SJCRH30 (cell line): ENCODE measurements around the gene PDE8A. TPM values are rescaled to one million over a fixed set of nuclear protein-coding genes. Genes with fewer than 3 reads are reported as not detected.
A peak's percentile ranks its signal among the peaks of the same experiment; 100 is the strongest.

ENCODE experiments used
- DNase-seq, 2 experiments: peaks; one replicate each; pipeline ENCODE4 v3.0.0-alpha.2; 2015 to 2020
- H3K27ac ChIP-seq: fragments of 250-450 bp; sonication (Bioruptor Pico); 2 replicates; pipeline ENCODE4 v1.5.1; 2020; ENCODE audit warnings: mild to moderate bottlenecking, moderate library complexity
- H3K27me3 ChIP-seq: fragments of 250-450 bp; sonication (Bioruptor Pico); 2 replicates; pipeline ENCODE4 v1.5.1; 2020; ENCODE audit warnings: mild to moderate bottlenecking, moderate library complexity
- H3K36me3 ChIP-seq: fragments of 250-450 bp; sonication (Bioruptor Pico); 2 replicates; pipeline ENCODE4 v1.5.1; 2020; ENCODE audit warnings: mild to moderate bottlenecking, moderate library complexity
- H3K4me1 ChIP-seq: fragments of 250-450 bp; sonication (Bioruptor Pico); 2 replicates; pipeline ENCODE4 v1.5.1; 2020; ENCODE audit warnings: mild to moderate bottlenecking, moderate library complexity
- H3K4me3 ChIP-seq: fragments of 250-450 bp; sonication (Bioruptor Pico); 2 replicates; pipeline ENCODE4 v1.5.1; 2020; ENCODE audit warnings: mild to moderate bottlenecking, moderate library complexity
- H3K9me3 ChIP-seq: fragments of 250-450 bp; sonication (Bioruptor Pico); replicated peaks from 2 replicates; pipeline ENCODE4 v1.5.1; 2020; ENCODE audit warnings: mild to moderate bottlenecking, moderate library complexity
- total RNA-seq: library from RNA; depleted of rRNA; stranded (reverse); fragments of >200 nt; shearing (Covaris generic); gene quantifications from 2 replicates; pipeline ENCODE4 v1.2.3, GENCODE V29; 2014

PDE8A gene
- total RNA-seq, 1 experiment from 2014 or later, result 19.6 TPM

DNA sequence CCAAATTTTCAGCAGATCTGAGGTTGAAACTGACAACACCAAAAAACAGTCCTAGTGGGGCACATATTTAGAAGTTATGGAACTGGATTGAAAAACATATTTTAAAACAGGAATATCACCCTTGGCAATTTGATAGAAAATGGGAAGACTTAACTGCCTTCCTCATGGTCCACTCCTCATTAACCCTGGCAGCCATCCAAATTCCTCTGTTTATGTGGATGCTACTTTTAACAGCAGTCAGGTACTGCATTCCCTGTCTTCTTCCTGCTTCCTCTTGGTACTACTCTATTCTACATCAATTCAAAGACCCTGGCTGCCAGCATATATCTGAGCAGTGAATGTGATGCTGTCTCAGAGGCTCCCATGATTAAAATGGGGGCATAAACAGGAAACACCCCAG, 54.3 kb downstream of the PDE8A start:
- Histone ChIP-seq H3K27ac (no peak overlapping the region), H3K4me3 (no peak overlapping the region), H3K27me3 (no peaks in the 10 kb centered on the region), H3K9me3 (no peaks in the 10 kb centered on the region), H3K36me3 (peaks cover 3% of the 10 kb centered on the region; the same call in 1 of the 2 replicates), H3K4me1 (no peaks in the 10 kb centered on the region)
- peak in 1 of 2 experiments; percentile 35 for DNase-seq

DNA sequence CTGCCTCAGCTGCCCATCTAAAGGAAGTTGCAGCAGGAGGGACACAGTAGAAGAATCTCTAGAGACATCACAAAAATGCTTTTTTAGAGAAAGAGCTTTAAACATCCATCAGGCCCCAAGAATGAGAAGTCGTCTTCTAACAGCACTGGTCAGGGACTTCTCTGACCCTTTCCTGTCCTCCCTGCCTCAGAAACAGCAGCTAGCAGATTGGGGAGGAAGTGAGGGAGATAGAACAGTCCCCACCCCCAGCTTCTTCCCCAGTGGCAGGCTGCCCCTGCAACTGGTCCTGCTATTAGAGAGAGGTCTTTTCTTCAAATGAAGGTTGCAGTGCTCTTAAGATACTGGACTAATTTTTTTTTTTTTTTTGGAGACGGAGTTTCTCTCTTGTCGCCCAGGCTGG, 55.1 kb downstream of the PDE8A start:
- no peaks in the 10 kb centered on the region for H3K4me1 ChIP-seq
- H3K27me3 ChIP-seq, result no peaks in the 10 kb centered on the region
- no peak for DNase-seq
- no peaks in the 10 kb centered on the region for H3K9me3 ChIP-seq
- no peak overlapping the region for H3K27ac ChIP-seq
- H3K36me3 ChIP-seq, result peaks cover 3% of the 10 kb centered on the region; the same call in 1 of the 2 replicates
- no peak overlapping the region for H3K4me3 ChIP-seq

DNA sequence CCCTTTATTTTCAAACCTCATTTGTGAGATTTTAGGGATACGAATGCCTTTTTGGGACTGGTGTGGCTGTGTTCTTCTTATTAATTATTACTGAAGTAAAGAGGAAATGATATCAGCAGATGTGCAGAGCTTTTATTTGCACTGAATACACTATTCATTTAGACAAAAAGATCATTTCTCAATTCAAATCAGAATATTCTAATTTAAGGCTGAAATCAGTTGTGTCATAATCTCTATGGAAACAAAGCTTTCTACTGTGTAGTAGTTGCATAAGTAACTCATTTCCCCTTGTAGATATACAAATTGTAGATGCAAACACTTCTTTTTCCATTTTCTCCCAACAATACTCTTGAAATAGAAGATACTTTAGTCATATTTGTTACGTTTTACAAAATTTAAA, 56.0 kb downstream of the PDE8A start:
- H3K9me3 ChIP-seq, result no peaks in the 10 kb centered on the region
- H3K27me3 ChIP-seq, result no peaks in the 10 kb centered on the region
- H3K36me3 ChIP-seq, result peaks cover 3% of the 10 kb centered on the region; the same call in 1 of the 2 replicates
- DNase-seq, result no peak
- no peak overlapping the region for H3K4me3 ChIP-seq
- no peak overlapping the region for H3K27ac ChIP-seq
- no peaks in the 10 kb centered on the region for H3K4me1 ChIP-seq

DNA sequence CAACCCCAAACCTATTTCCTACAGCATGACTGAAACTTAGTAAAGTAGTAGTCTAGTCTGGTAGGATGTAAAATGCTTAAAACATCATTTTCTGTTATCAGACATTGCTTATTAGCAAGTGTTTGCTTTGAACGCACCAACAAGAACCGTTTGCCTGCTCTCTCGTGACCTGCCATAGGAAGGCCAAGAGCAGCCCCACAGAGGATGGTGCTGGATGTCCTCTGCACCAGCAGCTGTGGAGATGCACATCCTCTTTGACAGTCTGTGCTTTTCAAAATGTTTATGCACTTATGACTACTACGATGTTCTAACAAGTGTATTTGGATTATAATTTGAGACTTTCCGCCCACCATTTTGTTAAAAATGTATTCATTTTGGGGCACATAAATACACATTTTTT, 59.6 kb downstream of the PDE8A start:
- no peaks in the 10 kb centered on the region for H3K9me3 ChIP-seq
- no peaks in the 10 kb centered on the region for H3K36me3 ChIP-seq
- no peaks in the 10 kb centered on the region for H3K27me3 ChIP-seq
- H3K4me1 ChIP-seq, result no peaks in the 10 kb centered on the region; the same call in 1 of the 2 replicates
- H3K4me3 ChIP-seq, result no peak overlapping the region
- H3K27ac ChIP-seq, result no peak overlapping the region
- no peak for DNase-seq

DNA sequence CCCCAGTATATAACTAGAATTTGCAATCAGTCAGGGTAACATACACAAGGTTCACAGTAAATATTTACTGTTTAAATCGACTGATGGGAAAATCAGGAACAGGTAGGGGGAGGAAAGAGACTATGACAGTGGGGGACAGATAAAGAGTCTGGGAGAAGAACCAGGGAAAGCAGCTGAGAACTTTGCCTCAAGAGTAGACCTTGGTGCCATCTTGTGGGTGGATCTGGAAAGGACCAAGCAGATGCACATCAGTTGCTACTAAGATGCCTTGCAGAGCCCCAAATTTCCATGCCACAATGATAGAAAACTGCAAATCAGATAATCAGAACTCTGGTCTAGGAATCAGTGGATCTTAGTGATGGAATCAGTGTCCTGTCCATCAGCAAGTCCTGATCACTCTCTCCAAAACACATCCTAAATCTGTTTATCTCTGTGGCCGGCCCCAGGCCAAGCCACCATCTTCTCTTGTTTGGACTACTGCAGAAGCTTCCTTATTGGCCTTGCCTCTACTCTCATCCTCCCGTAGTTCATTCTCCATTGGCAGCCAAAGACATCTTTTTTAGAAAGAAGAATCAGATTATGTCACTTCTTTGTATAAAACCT, 62.7 kb downstream of the PDE8A start:
- Histone ChIP-seq H3K27me3 (no peaks in the 10 kb centered on the region), H3K4me1 (peaks cover 21% of the 10 kb centered on the region), H3K27ac (no peak overlapping the region), H3K9me3 (no peaks in the 10 kb centered on the region), H3K4me3 (no peak overlapping the region), H3K36me3 (no peaks in the 10 kb centered on the region)
- DNase-seq, result peak; percentile 38 to 66

DNA sequence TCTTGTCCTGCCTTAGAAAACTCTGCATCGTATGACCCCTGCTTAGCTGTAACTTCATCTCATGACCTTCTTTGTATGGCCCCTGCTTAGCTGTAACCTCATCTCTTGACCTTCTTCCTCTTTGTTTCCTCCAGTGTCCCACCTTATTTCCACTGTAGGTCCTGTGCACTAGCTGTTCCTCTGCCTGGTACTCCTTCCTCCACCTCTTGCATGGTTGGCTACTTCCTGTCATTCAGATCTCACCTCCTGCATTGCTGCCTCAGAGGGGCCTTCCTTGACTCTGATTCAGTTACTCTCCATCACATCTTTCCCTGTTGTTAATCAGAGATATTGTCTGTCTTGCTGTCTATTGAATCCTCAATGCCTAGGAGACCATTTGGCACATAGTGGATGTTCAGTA, 63.2 kb downstream of the PDE8A start:
- Histone ChIP-seq H3K36me3 (no peaks in the 10 kb centered on the region), H3K4me3 (no peak overlapping the region), H3K27me3 (no peaks in the 10 kb centered on the region), H3K27ac (no peak overlapping the region), H3K4me1 (peaks cover 21% of the 10 kb centered on the region), H3K9me3 (no peaks in the 10 kb centered on the region; the same call in 1 of the 2 replicates)
- DNase-seq, result no peak

DNA sequence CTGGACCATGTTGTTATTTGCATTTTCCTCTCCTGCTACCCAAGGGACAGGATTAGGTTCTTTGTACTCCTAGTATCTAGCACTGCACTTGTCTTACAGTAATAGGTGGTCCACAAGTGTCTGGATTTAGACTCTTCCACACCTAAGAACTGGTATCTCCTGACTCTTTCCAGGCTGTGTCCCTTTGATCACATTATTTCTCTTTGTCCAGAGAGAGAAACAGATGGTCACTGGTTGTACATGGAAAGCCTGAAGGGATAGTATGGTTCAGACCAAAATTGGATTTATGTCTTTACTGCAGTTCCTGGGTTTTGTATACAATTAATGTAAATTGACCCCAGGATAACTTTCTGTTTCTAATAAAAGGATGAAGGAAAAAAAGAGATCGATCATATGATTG, 64.0 kb downstream of the PDE8A start:
- no peaks in the 10 kb centered on the region; the same call in 1 of the 2 replicates for H3K9me3 ChIP-seq
- no peak for DNase-seq
- H3K27me3 ChIP-seq, result no peaks in the 10 kb centered on the region
- peaks cover 21% of the 10 kb centered on the region for H3K4me1 ChIP-seq
- H3K36me3 ChIP-seq, result no peaks in the 10 kb centered on the region
- no peak overlapping the region for H3K27ac ChIP-seq
- H3K4me3 ChIP-seq, result no peak overlapping the region

DNA sequence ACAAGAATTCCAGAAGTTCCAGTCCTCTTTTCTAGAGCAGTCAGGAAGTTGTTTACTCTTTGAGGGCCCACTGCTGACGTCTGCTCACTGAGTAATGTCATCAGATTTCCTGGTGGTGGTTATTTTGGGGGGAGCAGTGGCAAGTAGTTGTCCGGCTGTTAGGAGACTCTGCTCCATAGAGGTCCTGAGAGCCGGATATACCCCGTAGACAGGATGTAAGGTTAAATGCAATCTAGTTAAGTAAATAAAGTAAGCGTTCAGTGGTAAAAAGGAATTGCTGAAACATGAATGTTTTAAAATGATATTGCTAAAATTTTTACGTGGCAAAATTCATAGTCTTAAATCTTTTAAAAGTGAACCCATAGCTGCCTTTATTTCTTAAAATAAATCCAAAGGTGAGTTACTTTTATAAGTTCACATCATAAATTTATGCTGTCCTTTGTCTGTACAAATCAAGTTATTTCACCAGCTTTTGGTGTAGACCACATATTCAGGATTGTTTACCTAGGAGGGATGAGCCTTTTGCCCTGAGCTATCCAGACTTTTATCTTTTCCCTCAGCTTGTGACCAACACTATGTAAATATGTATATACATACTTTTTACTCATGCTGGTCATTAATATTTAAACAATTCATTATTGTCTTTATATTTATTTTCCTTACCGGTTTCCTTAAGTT, 65.8 kb downstream of the PDE8A start:
- Histone ChIP-seq H3K4me3 (peak overlapping the region; percentile 33), H3K4me1 (peaks cover 21% of the 10 kb centered on the region), H3K9me3 (no peaks in the 10 kb centered on the region; the same call in 1 of the 2 replicates)

DNA sequence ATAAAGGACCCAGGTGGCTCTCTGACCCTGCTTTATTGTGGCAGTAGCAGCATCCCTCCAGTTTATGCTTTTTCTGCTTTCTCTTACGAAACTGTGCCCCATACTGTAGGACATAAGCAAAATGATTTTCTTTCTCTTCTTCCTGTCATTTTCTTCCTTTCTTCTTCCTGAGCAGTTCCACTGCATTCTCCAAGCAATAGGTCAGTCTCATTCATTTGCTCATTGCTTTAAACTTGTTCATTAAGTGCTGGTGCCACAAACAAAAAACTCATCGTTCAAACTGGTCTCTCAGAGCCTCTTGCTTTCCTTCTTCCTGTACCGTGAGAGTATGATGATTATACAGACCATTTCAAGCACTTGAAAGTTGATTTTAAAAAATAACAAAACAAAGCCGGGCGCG, 66.8 kb downstream of the PDE8A start:
- peak overlapping the region; percentile 80 for H3K27ac ChIP-seq

More for the DNA sequence above, 65.8 kb downstream of the PDE8A start:
- Histone ChIP-seq H3K27ac (peak overlapping the region; percentile 80), H3K27me3 (no peaks in the 10 kb centered on the region), H3K36me3 (no peaks in the 10 kb centered on the region)
- DNase-seq, result peak; percentile 79 to 91

DNA sequence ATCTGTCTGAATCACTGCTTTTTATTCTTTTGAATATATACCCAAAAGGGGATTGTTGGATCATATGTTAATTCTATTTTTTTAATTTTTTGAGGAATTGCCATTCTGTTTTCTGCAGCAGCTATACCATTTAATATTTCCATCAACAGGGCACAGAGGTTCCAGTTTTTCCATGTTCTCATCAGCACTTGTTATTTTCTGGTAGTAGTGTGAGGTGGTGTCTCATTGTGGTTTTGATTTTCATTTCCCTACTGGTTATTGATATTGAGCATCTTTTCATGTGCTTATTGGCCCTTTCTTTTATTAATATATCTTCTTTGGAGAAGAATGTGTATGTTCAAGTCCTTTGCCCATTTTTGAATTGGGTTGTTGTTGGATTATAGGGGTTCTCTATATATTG, 68.1 kb downstream of the PDE8A start:
- H3K27ac ChIP-seq, result no peak overlapping the region
- H3K9me3 ChIP-seq, result no peaks in the 10 kb centered on the region; the same call in 1 of the 2 replicates
- H3K27me3 ChIP-seq, result no peaks in the 10 kb centered on the region
- H3K4me3 ChIP-seq, result no peak overlapping the region
- H3K36me3 ChIP-seq, result no peaks in the 10 kb centered on the region
- H3K4me1 ChIP-seq, result peaks cover 21% of the 10 kb centered on the region
- DNase-seq, result no peak

More for the DNA sequence above, 66.8 kb downstream of the PDE8A start:
- no peaks in the 10 kb centered on the region for H3K36me3 ChIP-seq
- no peaks in the 10 kb centered on the region; the same call in 1 of the 2 replicates for H3K9me3 ChIP-seq
- DNase-seq, result peak in 1 of 2 experiments; percentile 7
- H3K4me3 ChIP-seq, result no peak overlapping the region
- no peaks in the 10 kb centered on the region for H3K27me3 ChIP-seq
- peaks cover 21% of the 10 kb centered on the region for H3K4me1 ChIP-seq

DNA sequence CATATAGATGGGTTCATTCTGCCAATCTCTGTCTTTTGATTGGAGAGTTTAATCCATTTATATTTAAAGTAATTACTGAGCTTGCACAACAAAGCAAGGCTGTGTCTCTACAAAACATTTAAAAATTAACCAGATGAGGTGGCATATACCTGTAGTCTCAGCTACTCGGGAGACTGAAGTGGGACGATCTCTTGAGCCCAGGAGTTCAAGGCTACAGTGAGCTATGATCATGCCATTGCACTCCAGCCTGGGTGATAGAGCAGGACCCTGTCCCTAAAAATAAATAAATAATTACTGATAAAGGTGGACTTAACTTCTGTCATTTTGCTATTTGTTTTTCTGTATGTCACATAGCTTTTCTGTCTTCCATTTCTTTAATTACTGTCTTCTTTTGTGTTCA, 78.1 kb downstream of the PDE8A start:
- no peak overlapping the region for H3K27ac ChIP-seq
- H3K4me3 ChIP-seq, result no peak overlapping the region
- no peak for DNase-seq
- no peaks in the 10 kb centered on the region for H3K4me1 ChIP-seq
- H3K36me3 ChIP-seq, result no peaks in the 10 kb centered on the region
- H3K9me3 ChIP-seq, result peaks cover 4% of the 10 kb centered on the region; the same call in 1 of the 2 replicates
- H3K27me3 ChIP-seq, result no peaks in the 10 kb centered on the region

DNA sequence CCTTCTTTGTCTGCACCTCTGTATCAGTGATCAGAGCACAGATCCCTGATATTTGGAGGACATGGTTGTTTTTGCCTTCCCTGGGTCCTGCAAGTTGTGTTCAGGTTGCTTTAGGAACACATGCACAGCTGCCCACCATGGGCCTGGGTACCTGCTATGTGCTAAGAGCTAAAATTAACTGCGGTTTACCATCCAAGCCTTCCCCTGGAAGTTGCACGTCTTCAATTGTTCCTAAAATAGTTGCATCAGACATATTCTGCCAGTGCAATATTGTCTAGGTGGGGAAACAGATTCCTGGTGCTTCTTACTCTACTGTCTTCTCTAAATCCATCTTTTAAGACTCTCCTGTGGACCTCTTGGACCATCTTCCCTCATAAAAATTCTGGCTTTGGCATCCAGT, 80.9 kb downstream of the PDE8A start:
- H3K4me1 ChIP-seq, result no peaks in the 10 kb centered on the region
- H3K36me3 ChIP-seq, result no peaks in the 10 kb centered on the region
- H3K4me3 ChIP-seq, result no peak overlapping the region
- H3K27me3 ChIP-seq, result no peaks in the 10 kb centered on the region
- no peak for DNase-seq
- H3K9me3 ChIP-seq, result peaks cover 4% of the 10 kb centered on the region; the same call in 1 of the 2 replicates
- no peak overlapping the region for H3K27ac ChIP-seq

DNA sequence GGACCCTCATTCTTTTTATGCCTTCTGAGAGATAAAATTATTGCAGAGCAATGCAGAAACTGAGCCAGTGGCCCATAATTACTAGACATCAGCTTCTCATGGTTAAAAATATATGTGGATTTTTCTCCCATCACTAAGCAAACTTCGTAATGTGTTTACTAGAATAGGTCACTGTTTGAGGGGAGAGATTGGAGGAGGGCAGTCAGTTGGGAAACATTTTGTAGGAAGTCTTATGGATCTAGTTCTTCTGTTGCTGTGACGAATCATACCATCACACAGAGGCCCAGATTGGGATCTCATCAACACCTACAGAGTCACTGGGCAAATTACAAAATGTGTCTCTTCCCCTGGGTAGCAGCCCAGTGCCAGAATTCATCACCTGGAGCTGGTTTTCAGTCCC, 81.4 kb downstream of the PDE8A start:
- DNase-seq, result no peak
- Histone ChIP-seq H3K9me3 (peaks cover 4% of the 10 kb centered on the region; the same call in 1 of the 2 replicates), H3K27ac (no peak overlapping the region), H3K4me3 (no peak overlapping the region), H3K36me3 (no peaks in the 10 kb centered on the region), H3K27me3 (no peaks in the 10 kb centered on the region), H3K4me1 (no peaks in the 10 kb centered on the region)

DNA sequence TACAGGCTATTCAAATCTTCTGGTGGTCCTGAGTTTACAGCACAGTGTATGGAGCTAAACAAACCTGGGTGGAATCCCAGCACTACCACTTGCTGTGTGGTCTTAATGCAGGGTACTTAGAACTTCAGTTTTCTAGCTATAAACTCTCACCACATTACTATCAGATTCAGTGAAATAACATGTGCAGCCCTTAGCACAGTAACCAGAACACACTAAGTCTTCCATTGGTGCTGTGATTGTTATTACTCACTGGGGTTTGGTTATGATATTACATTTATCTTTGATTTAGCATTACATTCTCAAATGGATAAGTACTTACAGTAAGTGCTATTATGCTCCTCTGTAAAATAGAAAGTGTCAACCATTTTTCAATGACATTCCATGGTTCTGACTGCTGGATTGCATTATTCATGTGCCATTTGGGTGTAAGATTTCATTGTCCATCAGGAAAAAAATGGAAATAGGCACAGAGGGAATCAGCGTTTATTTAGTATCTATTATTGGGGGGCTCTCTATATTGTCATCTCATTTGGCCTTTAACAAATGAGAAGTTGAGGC, 81.9 kb downstream of the PDE8A start:
- no peak overlapping the region for H3K27ac ChIP-seq

DNA sequence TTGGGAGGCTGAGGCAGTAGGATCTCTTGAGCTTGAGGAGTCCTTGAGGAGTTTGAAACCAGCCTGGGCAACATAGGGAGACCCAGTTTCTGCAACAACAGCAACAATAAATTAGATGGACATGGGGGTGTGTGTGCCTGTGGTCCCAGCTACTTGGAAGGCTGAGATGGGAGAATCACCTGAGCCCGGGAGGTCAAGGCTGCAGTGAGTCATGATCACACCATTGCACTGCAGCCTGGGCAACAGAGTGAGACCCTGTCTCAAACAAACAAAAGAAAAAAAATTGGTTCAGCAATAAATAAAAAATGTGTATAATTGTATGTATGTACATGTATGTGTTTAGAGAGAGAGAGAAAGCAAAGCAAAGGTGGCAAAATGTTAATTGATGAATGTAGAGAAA, 83.1 kb downstream of the PDE8A start:
- Histone ChIP-seq H3K4me3 (no peak overlapping the region), H3K27ac (no peak overlapping the region), H3K27me3 (no peaks in the 10 kb centered on the region), H3K9me3 (peaks cover 4% of the 10 kb centered on the region; the same call in 1 of the 2 replicates), H3K36me3 (peaks cover 3% of the 10 kb centered on the region; the same call in 1 of the 2 replicates), H3K4me1 (no peaks in the 10 kb centered on the region)
- DNase-seq, result no peak

More for the DNA sequence above, 81.9 kb downstream of the PDE8A start:
- Histone ChIP-seq H3K27me3 (no peaks in the 10 kb centered on the region), H3K9me3 (peaks cover 4% of the 10 kb centered on the region; the same call in 1 of the 2 replicates), H3K4me1 (no peaks in the 10 kb centered on the region), H3K36me3 (no peaks in the 10 kb centered on the region), H3K4me3 (no peak overlapping the region)
- no peak for DNase-seq
